HEK293 (cell line): ENCODE measurements around the gene SCARB2.

Experiments
- CTCF ChIA-PET: fragments of 350-600 bp; formaldehyde crosslinking; extraction: SDS; loops from one replicate; lab custom pipeline; 2021; ENCODE audit warnings: antibody characterized with exemption; lab: Yijun Ruan, JAX
- POLR2A ChIA-PET: fragments of 300-600 bp; formaldehyde crosslinking; extraction: SDS; loops from one replicate; lab custom pipeline; 2020; ENCODE audit warnings: antibody characterized with exemption, inconsistent platforms; lab: Yijun Ruan, JAX
- H3K27ac ChIP-seq: fragments of 200-500 bp; sonication (Bioruptor generic); 2 replicates; pipeline ENCODE4 v1.5.1; 2014; ENCODE audit warnings: low read depth, low read length, control low read depth, inconsistent platforms; ENCODE audit errors: extremely low read depth
- H3K36me3 ChIP-seq, 2 experiments: fragments of 200-500 bp in 1 of 2; sonication (Bioruptor generic) in 1 of 2; 1 replicate in 1 of 2; 2 replicates in 1 of 2; pipeline ENCODE4 v1.5.1; 2014 to 2017; ENCODE audit warnings: inconsistent platforms in 2 of 2, low read length in 2 of 2; ENCODE audit not compliant: control insufficient read depth in 2 of 2, insufficient read depth in 1 of 2
- H3K4me1 ChIP-seq: fragments of 200-500 bp; sonication (Bioruptor generic); 2 replicates; pipeline ENCODE4 v1.5.1; 2014; ENCODE audit warnings: mild to moderate bottlenecking, low read length, inconsistent platforms; ENCODE audit not compliant: control insufficient read depth, insufficient read depth
- H3K4me3 ChIP-seq: 2 replicates; pipeline ENCODE4 v1.5.1; 2011; ENCODE audit warnings: low read depth, mild to moderate bottlenecking, control low read depth, low read length, moderate library complexity
- H3K9me3 ChIP-seq: fragments of 200-500 bp; sonication (Bioruptor generic); 2 replicates; pipeline ENCODE4 v1.5.1; 2014; ENCODE audit warnings: low read depth, low read length, inconsistent platforms; ENCODE audit not compliant: control insufficient read depth, insufficient read depth
- EGR2 ChIP-seq: fragments of 450-650 bp; formaldehyde crosslinking; IDR thresholded peaks from 2 replicates; pipeline ENCODE4 v1.5.1; 2016; ENCODE audit warnings: low read depth, missing biosample characterization, missing genetic modification characterization
- GLI4 ChIP-seq: fragments of 450-650 bp; formaldehyde crosslinking; IDR thresholded peaks from 2 replicates; pipeline ENCODE4 v1.5.1; 2016; ENCODE audit warnings: missing biosample characterization, missing genetic modification characterization
- ZBTB20 ChIP-seq: fragments of 450-650 bp; formaldehyde crosslinking; IDR thresholded peaks from 2 replicates; pipeline ENCODE4 v1.5.1; 2016; ENCODE audit warnings: missing biosample characterization, missing genetic modification characterization
- ZFP3 ChIP-seq: fragments of 450-650 bp; formaldehyde crosslinking; IDR thresholded peaks from 2 replicates; pipeline ENCODE4 v1.5.1; 2016; ENCODE audit warnings: low read depth, missing biosample characterization, missing genetic modification characterization
- ZFP69B ChIP-seq: fragments of 450-650 bp; formaldehyde crosslinking; IDR thresholded peaks from 2 replicates; pipeline ENCODE4 v1.5.1; 2016; ENCODE audit warnings: missing biosample characterization, missing genetic modification characterization
- ZNF112 ChIP-seq: fragments of 450-650 bp; formaldehyde crosslinking; IDR thresholded peaks from 2 replicates; pipeline ENCODE4 v1.5.0; 2017; ENCODE audit warnings: missing biosample characterization, missing genetic modification characterization
- ZNF146 ChIP-seq: fragments of 450-650 bp; formaldehyde crosslinking; IDR thresholded peaks from 2 replicates; pipeline ENCODE4 v1.5.1; 2016; ENCODE audit warnings: missing biosample characterization, missing genetic modification characterization
- ZNF16 ChIP-seq: fragments of 450-650 bp; formaldehyde crosslinking; IDR thresholded peaks from 2 replicates; pipeline ENCODE4 v1.5.1; 2016; ENCODE audit warnings: low read depth, missing biosample characterization, missing genetic modification characterization
- ZNF214 ChIP-seq: fragments of 450-650 bp; formaldehyde crosslinking; IDR thresholded peaks from 2 replicates; pipeline ENCODE4 v1.5.1; 2017; ENCODE audit warnings: missing biosample characterization, mild to moderate bottlenecking, missing genetic modification characterization, borderline replicate concordance
- ZNF221 ChIP-seq: fragments of 450-650 bp; formaldehyde crosslinking; IDR thresholded peaks from 2 replicates; pipeline ENCODE4 v1.5.1; 2017; ENCODE audit warnings: missing biosample characterization, missing genetic modification characterization, borderline replicate concordance
- ZNF350 ChIP-seq: fragments of 450-650 bp; formaldehyde crosslinking; IDR thresholded peaks from 2 replicates; pipeline ENCODE4 v1.5.0; 2017; ENCODE audit warnings: missing biosample characterization, mild to moderate bottlenecking, missing genetic modification characterization
- ZNF433 ChIP-seq: fragments of 450-650 bp; formaldehyde crosslinking; IDR thresholded peaks from 2 replicates; pipeline ENCODE4 v1.5.1; 2016; ENCODE audit warnings: missing biosample characterization, missing genetic modification characterization, low read depth
- ZNF501 ChIP-seq: fragments of 450-650 bp; formaldehyde crosslinking; IDR thresholded peaks from 2 replicates; pipeline ENCODE4 v1.5.1; 2016; ENCODE audit warnings: missing biosample characterization, missing genetic modification characterization
- ZNF514 ChIP-seq: fragments of 450-650 bp; formaldehyde crosslinking; IDR thresholded peaks from 2 replicates; pipeline ENCODE4 v1.5.1; 2016; ENCODE audit warnings: missing biosample characterization, missing genetic modification characterization
- ZNF571 ChIP-seq: fragments of 450-650 bp; formaldehyde crosslinking; IDR thresholded peaks from 2 replicates; pipeline ENCODE4 v1.5.0; 2017; ENCODE audit warnings: missing biosample characterization, missing genetic modification characterization
- ZNF621 ChIP-seq: fragments of 450-650 bp; formaldehyde crosslinking; IDR thresholded peaks from 2 replicates; pipeline ENCODE4 v1.5.1; 2017; ENCODE audit warnings: missing biosample characterization, missing genetic modification characterization
- ZNF623 ChIP-seq: fragments of 450-650 bp; formaldehyde crosslinking; IDR thresholded peaks from 2 replicates; pipeline ENCODE4 v1.5.1; 2016; ENCODE audit warnings: missing biosample characterization, missing genetic modification characterization
- ZNF701 ChIP-seq: fragments of 450-650 bp; formaldehyde crosslinking; IDR thresholded peaks from 2 replicates; pipeline ENCODE4 v1.5.1; 2016; ENCODE audit warnings: missing biosample characterization, missing genetic modification characterization
- ZNF792 ChIP-seq: fragments of 450-650 bp; formaldehyde crosslinking; IDR thresholded peaks from 2 replicates; pipeline ENCODE4 v1.5.1; 2016; ENCODE audit warnings: missing biosample characterization, missing genetic modification characterization
- TF ChIP-seq, protein P1 (sequence below): fragments of 450-650 bp; formaldehyde crosslinking; IDR thresholded peaks from 2 replicates; pipeline ENCODE4 v1.5.1; 2016; ENCODE audit warnings: missing biosample characterization, missing genetic modification characterization
- TF ChIP-seq, protein P2 (sequence below): fragments of 450-650 bp; formaldehyde crosslinking; IDR thresholded peaks from 2 replicates; pipeline ENCODE4 v1.5.1; 2017; ENCODE audit warnings: missing biosample characterization, missing genetic modification characterization
- TF ChIP-seq, protein P3 (sequence below): fragments of 450-650 bp; formaldehyde crosslinking; IDR thresholded peaks from 2 replicates; pipeline ENCODE4 v1.5.1; 2016; ENCODE audit warnings: missing biosample characterization, missing genetic modification characterization
- TF ChIP-seq, protein P4 (sequence below): fragments of 450-650 bp; formaldehyde crosslinking; IDR thresholded peaks from 2 replicates; pipeline ENCODE4 v1.5.1; 2016; ENCODE audit warnings: missing biosample characterization, missing genetic modification characterization

The SCARB2 gene

GRCh38 chr4:76141241-76141640 is 72.4 kb downstream of the SCARB2 start (continued):
- no peak for TF ChIP-seq ZNF433 (tag by site-specific recombination)
- TF ChIP-seq, all 188 proteins: peak for 0

GRCh38 chr4:76127754-76128153 is 85.9 kb downstream of the SCARB2 start:
- Histone ChIP-seq H3K4me3 (no peak overlapping the region), H3K36me3 (peaks cover 11 to 46% of the 10 kb centered on the region in 2 experiments)
- POLR2A ChIA-PET = no interaction called here

GRCh38 chr4:76125816-76126215 is 87.8 kb downstream of the SCARB2 start:
- H3K4me3 ChIP-seq = no peak overlapping the region
- H3K36me3 ChIP-seq = peaks cover 7 to 58% of the 10 kb centered on the region in 2 experiments
- CTCF ChIA-PET = no interaction called here
- no peak overlapping the region for H3K27ac ChIP-seq
- no peak for TF ChIP-seq ZNF16 (tag by site-specific recombination)
- no peak for TF ChIP-seq ZBTB20 (tag by site-specific recombination)
- no peaks in the 10 kb centered on the region for H3K4me1 ChIP-seq
- POLR2A ChIA-PET = interaction anchor here (0.9 kb wide), 1 partner anchor 23 kb away, joined by 3 read pairs; the partner anchor contains the start of gene NUP54
- no peaks in the 10 kb centered on the region for H3K9me3 ChIP-seq

More at GRCh38 chr4:76127754-76128153, 85.9 kb downstream of the SCARB2 start:
- Histone ChIP-seq H3K27ac (no peak overlapping the region), H3K9me3 (no peaks in the 10 kb centered on the region), H3K4me1 (no peaks in the 10 kb centered on the region)
- CTCF ChIA-PET = no interaction called here
- no peak for TF ChIP-seq GLI4 (tag by site-specific recombination)
- no peak for TF ChIP-seq EGR2
- TF ChIP-seq, protein P1, sequence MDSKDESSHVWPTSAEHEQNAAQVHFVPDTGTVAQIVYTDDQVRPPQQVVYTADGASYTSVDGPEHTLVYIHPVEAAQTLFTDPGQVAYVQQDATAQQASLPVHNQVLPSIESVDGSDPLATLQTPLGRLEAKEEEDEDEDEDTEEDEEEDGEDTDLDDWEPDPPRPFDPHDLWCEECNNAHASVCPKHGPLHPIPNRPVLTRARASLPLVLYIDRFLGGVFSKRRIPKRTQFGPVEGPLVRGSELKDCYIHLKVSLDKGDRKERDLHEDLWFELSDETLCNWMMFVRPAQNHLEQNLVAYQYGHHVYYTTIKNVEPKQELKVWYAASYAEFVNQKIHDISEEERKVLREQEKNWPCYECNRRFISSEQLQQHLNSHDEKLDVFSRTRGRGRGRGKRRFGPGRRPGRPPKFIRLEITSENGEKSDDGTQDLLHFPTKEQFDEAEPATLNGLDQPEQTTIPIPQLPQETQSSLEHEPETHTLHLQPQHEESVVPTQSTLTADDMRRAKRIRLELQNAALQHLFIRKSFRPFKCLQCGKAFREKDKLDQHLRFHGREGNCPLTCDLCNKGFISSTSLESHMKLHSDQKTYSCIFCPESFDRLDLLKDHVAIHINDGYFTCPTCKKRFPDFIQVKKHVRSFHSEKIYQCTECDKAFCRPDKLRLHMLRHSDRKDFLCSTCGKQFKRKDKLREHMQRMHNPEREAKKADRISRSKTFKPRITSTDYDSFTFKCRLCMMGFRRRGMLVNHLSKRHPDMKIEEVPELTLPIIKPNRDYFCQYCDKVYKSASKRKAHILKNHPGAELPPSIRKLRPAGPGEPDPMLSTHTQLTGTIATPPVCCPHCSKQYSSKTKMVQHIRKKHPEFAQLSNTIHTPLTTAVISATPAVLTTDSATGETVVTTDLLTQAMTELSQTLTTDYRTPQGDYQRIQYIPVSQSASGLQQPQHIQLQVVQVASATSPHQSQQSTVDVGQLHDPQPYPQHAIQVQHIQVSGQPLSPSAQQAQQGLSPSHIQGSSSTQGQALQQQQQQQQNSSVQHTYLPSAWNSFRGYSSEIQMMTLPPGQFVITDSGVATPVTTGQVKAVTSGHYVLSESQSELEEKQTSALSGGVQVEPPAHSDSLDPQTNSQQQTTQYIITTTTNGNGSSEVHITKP (tag by site-specific recombination) = no peak
- TF ChIP-seq ZNF350 (tag by site-specific recombination) = no peak
- TF ChIP-seq ZNF792 = no peak
- no peak for TF ChIP-seq ZNF214 (tag by site-specific recombination)
- TF ChIP-seq ZNF571 (tag by site-specific recombination) = no peak
- no peak for TF ChIP-seq ZNF623 (tag by site-specific recombination)

DNA sequence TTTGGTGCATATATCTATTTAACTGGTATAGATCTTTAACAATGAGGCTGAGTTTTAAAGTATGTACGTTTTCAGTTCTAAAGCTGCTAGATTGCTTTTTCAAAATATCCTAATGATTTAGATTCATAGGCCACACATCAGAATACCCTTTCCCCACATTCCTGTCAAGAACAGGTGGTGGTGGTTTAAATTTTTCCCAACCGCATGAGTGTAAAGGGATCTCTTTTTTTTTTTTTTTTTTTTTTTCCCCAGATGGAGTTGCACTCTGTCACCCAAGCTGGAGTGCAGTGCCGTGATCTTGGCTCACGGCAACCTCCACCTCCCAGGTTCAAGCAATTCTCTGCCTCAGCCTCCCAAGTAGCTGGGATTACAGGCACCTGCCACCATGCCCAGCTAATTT is 93.4 kb downstream of the SCARB2 start:
- TF ChIP-seq, protein P2, sequence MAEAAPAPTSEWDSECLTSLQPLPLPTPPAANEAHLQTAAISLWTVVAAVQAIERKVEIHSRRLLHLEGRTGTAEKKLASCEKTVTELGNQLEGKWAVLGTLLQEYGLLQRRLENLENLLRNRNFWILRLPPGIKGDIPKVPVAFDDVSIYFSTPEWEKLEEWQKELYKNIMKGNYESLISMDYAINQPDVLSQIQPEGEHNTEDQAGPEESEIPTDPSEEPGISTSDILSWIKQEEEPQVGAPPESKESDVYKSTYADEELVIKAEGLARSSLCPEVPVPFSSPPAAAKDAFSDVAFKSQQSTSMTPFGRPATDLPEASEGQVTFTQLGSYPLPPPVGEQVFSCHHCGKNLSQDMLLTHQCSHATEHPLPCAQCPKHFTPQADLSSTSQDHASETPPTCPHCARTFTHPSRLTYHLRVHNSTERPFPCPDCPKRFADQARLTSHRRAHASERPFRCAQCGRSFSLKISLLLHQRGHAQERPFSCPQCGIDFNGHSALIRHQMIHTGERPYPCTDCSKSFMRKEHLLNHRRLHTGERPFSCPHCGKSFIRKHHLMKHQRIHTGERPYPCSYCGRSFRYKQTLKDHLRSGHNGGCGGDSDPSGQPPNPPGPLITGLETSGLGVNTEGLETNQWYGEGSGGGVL (tag by site-specific recombination) = no peak
- TF ChIP-seq ZNF701 = no peak
- TF ChIP-seq, protein P3, sequence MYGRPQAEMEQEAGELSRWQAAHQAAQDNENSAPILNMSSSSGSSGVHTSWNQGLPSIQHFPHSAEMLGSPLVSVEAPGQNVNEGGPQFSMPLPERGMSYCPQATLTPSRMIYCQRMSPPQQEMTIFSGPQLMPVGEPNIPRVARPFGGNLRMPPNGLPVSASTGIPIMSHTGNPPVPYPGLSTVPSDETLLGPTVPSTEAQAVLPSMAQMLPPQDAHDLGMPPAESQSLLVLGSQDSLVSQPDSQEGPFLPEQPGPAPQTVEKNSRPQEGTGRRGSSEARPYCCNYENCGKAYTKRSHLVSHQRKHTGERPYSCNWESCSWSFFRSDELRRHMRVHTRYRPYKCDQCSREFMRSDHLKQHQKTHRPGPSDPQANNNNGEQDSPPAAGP (tag by site-specific recombination) = no peak
- TF ChIP-seq ZNF514 (tag by site-specific recombination) = no peak
- TF ChIP-seq ZFP69B = no peak
- TF ChIP-seq ZNF112 = no peak
- TF ChIP-seq ZNF146 (tag by site-specific recombination) = no peak
- TF ChIP-seq ZNF621 (tag by site-specific recombination) = no peak
- no peak for TF ChIP-seq ZNF501 (tag by site-specific recombination)
- no peak for TF ChIP-seq ZFP3
- TF ChIP-seq, protein P4, sequence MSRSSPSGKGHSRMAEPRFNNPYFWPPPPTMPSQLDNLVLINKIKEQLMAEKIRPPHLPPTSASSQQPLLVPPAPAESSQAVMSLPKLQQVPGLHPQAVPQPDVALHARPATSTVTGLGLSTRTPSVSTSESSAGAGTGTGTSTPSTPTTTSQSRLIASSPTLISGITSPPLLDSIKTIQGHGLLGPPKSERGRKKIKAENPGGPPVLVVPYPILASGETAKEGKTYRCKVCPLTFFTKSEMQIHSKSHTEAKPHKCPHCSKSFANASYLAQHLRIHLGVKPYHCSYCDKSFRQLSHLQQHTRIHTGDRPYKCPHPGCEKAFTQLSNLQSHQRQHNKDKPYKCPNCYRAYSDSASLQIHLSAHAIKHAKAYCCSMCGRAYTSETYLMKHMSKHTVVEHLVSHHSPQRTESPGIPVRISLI (tag by site-specific recombination) = no peak
- no peak for TF ChIP-seq ZNF221 (tag by site-specific recombination)
- CTCF ChIA-PET = no interaction called here
- Histone ChIP-seq H3K27ac (no peak overlapping the region), H3K36me3 (peaks cover 17 to 75% of the 10 kb centered on the region in 2 experiments), H3K4me1 (no peaks in the 10 kb centered on the region), H3K4me3 (no peak overlapping the region), H3K9me3 (no peaks in the 10 kb centered on the region)
- POLR2A ChIA-PET = no interaction called here
